ENCODE data around the gene ADSS1.

The ADSS1 gene

DNA sequence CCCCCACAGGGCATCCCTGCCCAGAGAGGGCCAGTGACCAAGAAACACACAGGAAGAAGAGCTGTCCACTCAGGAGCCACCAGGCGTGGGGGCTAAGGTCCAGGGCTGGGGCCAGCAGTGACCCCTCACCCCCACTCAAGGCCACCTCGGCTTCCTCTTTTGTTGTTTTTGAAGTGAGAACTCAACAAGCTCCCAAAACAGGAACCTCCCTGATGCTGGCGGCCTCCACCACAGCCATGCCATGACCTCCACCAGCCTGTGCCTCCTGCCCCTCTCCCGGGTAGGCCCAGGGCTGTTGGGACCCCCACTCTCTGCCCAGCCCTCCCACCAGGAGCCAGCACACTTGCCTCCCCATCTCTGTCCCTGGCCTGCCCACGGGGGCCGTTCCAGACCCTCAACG is 63.7 kb downstream of the ADSS1 start:
- no peak overlapping the region for H3K9ac ChIP-seq (ENCODE audit: low read depth, low read length, poor library complexity, severe bottlenecking)

DNA sequence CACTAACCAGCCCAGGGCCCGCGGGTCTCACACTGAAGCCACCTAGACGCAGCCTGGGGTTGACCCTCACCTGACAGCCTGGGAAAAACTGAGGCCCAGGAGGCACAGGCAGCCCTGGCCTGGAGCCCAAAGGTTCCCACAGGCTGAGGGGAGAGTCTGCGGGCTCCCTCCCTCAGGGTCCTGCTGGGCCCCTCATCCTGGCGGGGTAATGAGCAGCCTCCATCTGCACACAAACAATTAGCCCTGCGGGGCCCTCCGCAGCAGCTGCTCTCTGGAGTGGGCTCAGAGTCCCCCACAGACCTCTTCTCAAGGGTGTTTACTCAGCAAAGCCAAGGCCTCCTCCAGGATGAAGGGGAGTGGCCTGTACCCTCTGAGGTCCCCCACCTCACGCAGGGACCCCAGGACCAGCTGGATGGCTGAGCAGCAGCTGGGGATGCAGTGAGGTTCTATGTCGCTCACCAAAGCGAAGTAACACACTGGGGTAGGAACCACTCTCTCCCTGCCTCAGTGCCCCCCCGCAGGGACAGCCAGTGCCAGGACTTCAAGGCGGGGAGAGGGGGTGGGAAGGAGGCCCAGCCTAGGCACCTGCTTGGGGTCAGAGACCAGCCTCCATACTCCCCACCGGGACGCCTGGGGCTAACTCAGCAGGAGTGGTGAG is 64.3 kb downstream of the ADSS1 start:
- Histone ChIP-seq H3K27me3 (ENCODE audit: insufficient read depth, low read length, poor library complexity, severe bottlenecking) (no peaks in the 10 kb centered on the region), H3K79me2 (ENCODE audit: insufficient read depth, low read length) (peaks cover 81% of the 10 kb centered on the region), H3K9me3 (ENCODE audit: insufficient read depth, low read depth, low read length) (no peaks in the 10 kb centered on the region), H2AFZ (ENCODE audit: low read length) (no peak overlapping the region), H3K4me3 (ENCODE audit: low read length, poor library complexity, severe bottlenecking) (no peak overlapping the region), H3K9ac (ENCODE audit: low read depth, low read length, poor library complexity, severe bottlenecking) (no peak overlapping the region), H3F3A (ENCODE audit: low read depth) (no peaks in the 10 kb centered on the region), H3K4me2 (ENCODE audit: low read depth, low read length, poor library complexity, severe bottlenecking) (no peak overlapping the region), H3K4me1 (ENCODE audit: insufficient read depth, low read length, poor library complexity, severe bottlenecking) (peaks cover 20% of the 10 kb centered on the region), H3K36me3 (ENCODE audit: insufficient read depth, low read length) (no peaks in the 10 kb centered on the region; the same call in 1 of the 2 replicates), H4K20me1 (ENCODE audit: insufficient read depth, low read length, poor library complexity, severe bottlenecking) (peaks cover 59% of the 10 kb centered on the region), H3K9me2 (replicated peaks; ENCODE audit: low read depth, low read length) (no peaks in the 10 kb centered on the region)
- TF ChIP-seq, protein P1, sequence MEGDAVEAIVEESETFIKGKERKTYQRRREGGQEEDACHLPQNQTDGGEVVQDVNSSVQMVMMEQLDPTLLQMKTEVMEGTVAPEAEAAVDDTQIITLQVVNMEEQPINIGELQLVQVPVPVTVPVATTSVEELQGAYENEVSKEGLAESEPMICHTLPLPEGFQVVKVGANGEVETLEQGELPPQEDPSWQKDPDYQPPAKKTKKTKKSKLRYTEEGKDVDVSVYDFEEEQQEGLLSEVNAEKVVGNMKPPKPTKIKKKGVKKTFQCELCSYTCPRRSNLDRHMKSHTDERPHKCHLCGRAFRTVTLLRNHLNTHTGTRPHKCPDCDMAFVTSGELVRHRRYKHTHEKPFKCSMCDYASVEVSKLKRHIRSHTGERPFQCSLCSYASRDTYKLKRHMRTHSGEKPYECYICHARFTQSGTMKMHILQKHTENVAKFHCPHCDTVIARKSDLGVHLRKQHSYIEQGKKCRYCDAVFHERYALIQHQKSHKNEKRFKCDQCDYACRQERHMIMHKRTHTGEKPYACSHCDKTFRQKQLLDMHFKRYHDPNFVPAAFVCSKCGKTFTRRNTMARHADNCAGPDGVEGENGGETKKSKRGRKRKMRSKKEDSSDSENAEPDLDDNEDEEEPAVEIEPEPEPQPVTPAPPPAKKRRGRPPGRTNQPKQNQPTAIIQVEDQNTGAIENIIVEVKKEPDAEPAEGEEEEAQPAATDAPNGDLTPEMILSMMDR (conservative IDR thresholded peaks at IDR 0.05; ENCODE audit: low read length): no peak
- no peak for TF ChIP-seq EZH2phosphoT487 (IDR thresholded peaks at IDR 0.05; ENCODE audit: borderline replicate concordance)

More for the DNA sequence above, 63.7 kb downstream of the ADSS1 start:
- no peaks in the 10 kb centered on the region for H3K27me3 ChIP-seq (ENCODE audit: insufficient read depth, low read length, poor library complexity, severe bottlenecking)
- H3K4me1 ChIP-seq (ENCODE audit: insufficient read depth, low read length, poor library complexity, severe bottlenecking): peaks cover 15% of the 10 kb centered on the region
- no peaks in the 10 kb centered on the region for H3F3A ChIP-seq (ENCODE audit: low read depth)
- TF ChIP-seq, protein P1 (conservative IDR thresholded peaks at IDR 0.05; ENCODE audit: low read length): no peak
- TF ChIP-seq EZH2phosphoT487 (IDR thresholded peaks at IDR 0.05; ENCODE audit: borderline replicate concordance): no peak
- H3K4me3 ChIP-seq (ENCODE audit: low read length, poor library complexity, severe bottlenecking): no peak overlapping the region
- peaks cover 76% of the 10 kb centered on the region for H3K79me2 ChIP-seq (ENCODE audit: insufficient read depth, low read length)
- no peak overlapping the region for H2AFZ ChIP-seq (ENCODE audit: low read length)
- H3K36me3 ChIP-seq (ENCODE audit: insufficient read depth, low read length): no peaks in the 10 kb centered on the region; the same call in 1 of the 2 replicates
- no peaks in the 10 kb centered on the region for H3K9me2 ChIP-seq (replicated peaks; ENCODE audit: low read depth, low read length)
- H3K4me2 ChIP-seq (ENCODE audit: low read depth, low read length, poor library complexity, severe bottlenecking): no peak overlapping the region
- H3K9me3 ChIP-seq (ENCODE audit: insufficient read depth, low read depth, low read length): no peaks in the 10 kb centered on the region
- H4K20me1 ChIP-seq (ENCODE audit: insufficient read depth, low read length, poor library complexity, severe bottlenecking): peaks cover 54% of the 10 kb centered on the region

DNA sequence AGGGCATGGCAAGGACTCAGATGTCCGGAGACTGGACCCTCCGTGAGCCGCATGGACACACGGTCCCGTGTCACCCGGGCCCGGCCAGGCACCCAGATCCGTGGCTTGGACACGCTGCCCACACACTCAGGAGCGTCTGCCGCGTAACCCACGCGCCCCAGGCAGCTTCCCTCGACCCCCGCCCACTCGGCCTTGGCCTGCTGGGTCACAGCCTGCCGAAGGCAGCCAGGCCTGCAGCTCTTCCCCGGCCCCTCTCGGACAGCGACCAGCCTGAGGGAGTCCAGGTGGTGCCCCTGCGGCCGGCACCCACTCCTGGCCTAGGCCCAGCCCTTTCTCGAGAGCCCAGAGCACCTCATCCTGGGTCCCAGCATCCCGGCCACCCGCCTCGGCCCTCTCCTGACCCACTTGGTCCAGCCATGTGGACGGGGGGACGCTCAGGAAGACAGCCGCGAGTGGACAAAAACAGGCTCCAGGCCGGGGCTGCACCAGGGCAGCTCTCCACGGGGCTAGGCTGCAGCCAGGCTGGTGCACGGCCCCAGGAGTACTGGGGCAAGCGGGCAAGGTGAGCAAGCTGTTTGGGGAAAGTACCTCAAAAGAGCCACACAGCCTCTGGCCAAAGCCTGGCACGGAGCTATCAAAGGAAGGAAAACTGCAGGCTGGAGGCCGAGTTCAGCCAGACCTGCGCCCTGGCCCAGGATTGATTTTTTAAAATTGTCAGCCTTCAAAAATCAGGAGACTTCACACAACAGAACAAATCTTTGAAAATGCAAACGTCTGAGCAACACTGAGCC is 65.0 kb downstream of the ADSS1 start:
- peaks cover 89% of the 10 kb centered on the region for H3K79me2 ChIP-seq (ENCODE audit: insufficient read depth, low read length)
- H3K9ac ChIP-seq (ENCODE audit: low read depth, low read length, poor library complexity, severe bottlenecking): no peak overlapping the region
- no peaks in the 10 kb centered on the region for H3K27me3 ChIP-seq (ENCODE audit: insufficient read depth, low read length, poor library complexity, severe bottlenecking)

More for the DNA sequence above, 65.0 kb downstream of the ADSS1 start:
- Histone ChIP-seq H3K9me2 (replicated peaks; ENCODE audit: low read depth, low read length) (no peaks in the 10 kb centered on the region), H3F3A (ENCODE audit: low read depth) (no peaks in the 10 kb centered on the region), H3K4me3 (ENCODE audit: low read length, poor library complexity, severe bottlenecking) (no peak overlapping the region), H3K36me3 (ENCODE audit: insufficient read depth, low read length) (no peaks in the 10 kb centered on the region; the same call in 1 of the 2 replicates), H3K4me2 (ENCODE audit: low read depth, low read length, poor library complexity, severe bottlenecking) (no peak overlapping the region), H4K20me1 (ENCODE audit: insufficient read depth, low read length, poor library complexity, severe bottlenecking) (peaks cover 67% of the 10 kb centered on the region), H2AFZ (ENCODE audit: low read length) (no peak overlapping the region), H3K4me1 (ENCODE audit: insufficient read depth, low read length, poor library complexity, severe bottlenecking) (peaks cover 28% of the 10 kb centered on the region), H3K9me3 (ENCODE audit: insufficient read depth, low read depth, low read length) (no peaks in the 10 kb centered on the region)
- TF ChIP-seq, protein P1 (conservative IDR thresholded peaks at IDR 0.05; ENCODE audit: low read length): no peak
- TF ChIP-seq EZH2phosphoT487 (IDR thresholded peaks at IDR 0.05; ENCODE audit: borderline replicate concordance): no peak

Data from Loucy (cell line).